IMR-90 (cell line): ENCODE measurements around the gene NCOA3.

Experiments
- CTCF ChIP-seq: conservative IDR thresholded peaks from 2 replicates; pipeline ENCODE4 v1.5.1; 2012; ENCODE audit warnings: mild to moderate bottlenecking, low read depth, low read length, improper control_type of control experiment
- MAFK ChIP-seq: IDR thresholded peaks from 2 replicates; pipeline ENCODE4 v1.6.1; 2012; ENCODE audit warnings: low read depth, low read length, improper control_type of control experiment
- MAZ ChIP-seq: IDR thresholded peaks from 2 replicates; pipeline ENCODE4 v1.6.1; 2012; ENCODE audit warnings: low read depth, mild to moderate bottlenecking, low read length, improper control_type of control experiment, moderate library complexity, borderline replicate concordance
- MXI1 ChIP-seq: IDR thresholded peaks from 2 replicates; pipeline ENCODE4 v1.6.1; 2012; ENCODE audit warnings: low read depth, mild to moderate bottlenecking, low read length, moderate library complexity, borderline replicate concordance
- NFE2L2 ChIP-seq: fragments of 150-350 bp; IDR thresholded peaks from 2 replicates; pipeline ENCODE4 v1.6.1; 2016; ENCODE audit warnings: low read depth, mild to moderate bottlenecking, low read length
- POLR2A ChIP-seq: IDR thresholded peaks from 2 replicates; pipeline ENCODE4 v1.6.1; 2012; ENCODE audit warnings: mild to moderate bottlenecking, low read depth, low read length
- RAD21 ChIP-seq: IDR thresholded peaks from 2 replicates; pipeline ENCODE4 v1.6.1; 2012; ENCODE audit warnings: low read length, improper control_type of control experiment
- RCOR1 ChIP-seq: IDR thresholded peaks from 2 replicates; pipeline ENCODE4 v1.6.1; 2012; ENCODE audit warnings: mild to moderate bottlenecking, low read length, improper control_type of control experiment; ENCODE audit not compliant: insufficient replicate concordance
- SMC3 ChIP-seq: fragments of 150-350 bp; IDR thresholded peaks from 2 replicates; pipeline ENCODE4 v1.6.1; 2016; ENCODE audit warnings: low read depth, mild to moderate bottlenecking, antibody characterized with exemption, low read length, moderate library complexity
- USF2 ChIP-seq: fragments of 150-350 bp; IDR thresholded peaks from 2 replicates; pipeline ENCODE4 v1.6.1; 2017; ENCODE audit warnings: mild to moderate bottlenecking, antibody characterized with exemption, low read length, low read depth

GRCh38 chr20:47481330-47482216 lies 20.1 kb upstream of the NCOA3 start:
- no peak for TF ChIP-seq RCOR1
- TF ChIP-seq CTCF = no peak
- TF ChIP-seq MAZ = no peak
- no peak for TF ChIP-seq NFE2L2
- TF ChIP-seq USF2 = no peak
- TF ChIP-seq RAD21 = no peak
- TF ChIP-seq SMC3 = no peak
- TF ChIP-seq POLR2A = no peak
- TF ChIP-seq MXI1 = no peak
- TF ChIP-seq MAFK = no peak
